HepG2 (cell line): ENCODE measurements around the gene GCN1. TPM values are rescaled to one million over a fixed set of nuclear protein-coding genes. Genes with fewer than 3 reads are reported as not detected.

Experiments used
- ARNT2 ChIP-seq: sonication (generic); formaldehyde crosslinking; IDR thresholded peaks from 2 replicates; pipeline ENCODE4 v1.8.0; 2022; ENCODE audit warnings: mild to moderate bottlenecking, low read depth, missing genetic modification reagents, moderate library complexity
- EEA1 ChIP-seq: sonication (generic); formaldehyde crosslinking; IDR thresholded peaks from 2 replicates; pipeline ENCODE4 v1.5.1; 2020; ENCODE audit warnings: mild to moderate bottlenecking, missing genetic modification reagents, borderline replicate concordance
- GTF2F1 ChIP-seq: fragments of 150-350 bp; IDR thresholded peaks from 2 replicates; pipeline ENCODE4 v1.6.1; 2014; ENCODE audit warnings: low read length
- GZF1 ChIP-seq: sonication (generic); formaldehyde crosslinking; IDR thresholded peaks from 2 replicates; pipeline ENCODE4 v1.5.1; 2020; ENCODE audit warnings: mild to moderate bottlenecking, missing genetic modification reagents
- HDAC1 ChIP-seq: sonication (generic); formaldehyde crosslinking; IDR thresholded peaks from 2 replicates; pipeline ENCODE4 v1.5.1; 2020; ENCODE audit warnings: mild to moderate bottlenecking, missing genetic modification reagents
- MAFG ChIP-seq: sonication (generic); formaldehyde crosslinking; IDR thresholded peaks from 2 replicates; pipeline ENCODE4 v1.5.1; 2020; ENCODE audit warnings: mild to moderate bottlenecking, missing genetic modification reagents
- NAIF1 ChIP-seq: sonication (generic); formaldehyde crosslinking; IDR thresholded peaks from 2 replicates; pipeline ENCODE4 v1.5.0; 2020; ENCODE audit warnings: mild to moderate bottlenecking, missing genetic modification reagents, borderline replicate concordance
- PHF21A ChIP-seq: sonication (generic); formaldehyde crosslinking; IDR thresholded peaks from 2 replicates; pipeline ENCODE4 v1.5.0; 2020; ENCODE audit warnings: mild to moderate bottlenecking, missing genetic modification reagents
- PRMT3 ChIP-seq: sonication (generic); formaldehyde crosslinking; IDR thresholded peaks from 2 replicates; pipeline ENCODE4 v1.8.1; 2022; ENCODE audit warnings: low read depth, mild to moderate bottlenecking, moderate library complexity, missing genetic modification reagents, borderline replicate concordance
- SALL1 ChIP-seq: sonication (generic); formaldehyde crosslinking; IDR thresholded peaks from 2 replicates; pipeline ENCODE4 v1.8.0; 2022; ENCODE audit warnings: mild to moderate bottlenecking, missing genetic modification reagents
- SIN3A ChIP-seq: IDR thresholded peaks from 2 replicates; pipeline ENCODE4 v1.6.1; 2011; ENCODE audit warnings: low read depth, mild to moderate bottlenecking, control low read depth, low read length, borderline replicate concordance
- SRF ChIP-seq: IDR thresholded peaks from 2 replicates; pipeline ENCODE4 v1.6.1; 2011; ENCODE audit warnings: mild to moderate bottlenecking, low read depth, low read length, moderate library complexity
- SYNCRIP ChIP-seq: fragments of 200-400 bp; formaldehyde crosslinking; IDR thresholded peaks from 2 replicates; pipeline ENCODE4 v1.6.1; 2018; ENCODE audit warnings: mild to moderate bottlenecking, low read depth, low read length; ENCODE audit not compliant: insufficient read depth
- ZBTB21 ChIP-seq: sonication (generic); formaldehyde crosslinking; IDR thresholded peaks from 2 replicates; pipeline ENCODE4 v1.4.0; 2020; ENCODE audit warnings: missing genetic modification reagents
- ZFP62 ChIP-seq: sonication (generic); formaldehyde crosslinking; IDR thresholded peaks from 2 replicates; pipeline ENCODE4 v1.4.0; 2020; ENCODE audit warnings: missing genetic modification reagents
- ZNF180 ChIP-seq: sonication (generic); formaldehyde crosslinking; IDR thresholded peaks from 2 replicates; pipeline ENCODE4 v1.4.0; 2020; ENCODE audit warnings: low read depth, missing genetic modification reagents, borderline replicate concordance
- ZNF232 ChIP-seq: sonication (generic); formaldehyde crosslinking; IDR thresholded peaks from 2 replicates; pipeline ENCODE4 v1.4.0; 2020; ENCODE audit warnings: missing genetic modification reagents, borderline replicate concordance
- ZNF816 ChIP-seq: sonication (generic); formaldehyde crosslinking; IDR thresholded peaks from 2 replicates; pipeline ENCODE4 v1.8.0; 2022; ENCODE audit warnings: missing genetic modification reagents, mild to moderate bottlenecking, borderline replicate concordance
- polyA plus RNA-seq, 8 experiments: library from polyadenylated mRNA; depleted of rRNA in 3 of 8; stranded (reverse) in 7 of 8; unstranded in 1 of 8; fragments of >200 nt; fragmentation: Illumina TruSeq in 4 of 8; extraction: Trizol in 4 of 8; gene quantifications; 2 replicates each; pipeline versions ENCODE4 v1.2.1 to v1.2.3, GENCODE V29; 2011 to 2016; ENCODE audit warnings: low read depth in 4 of 8, missing spikeins in 1 of 8, mixed read lengths in 1 of 8; ENCODE audit not compliant: insufficient read depth in 1 of 8
- total RNA-seq, 5 experiments: library from RNA; depleted of rRNA; stranded (reverse); fragments of >200 nt; fragmentation: Illumina TruSeq; extraction: Trizol; gene quantifications; 2 replicates each; pipeline ENCODE4 v1.2.3, GENCODE V29; 2016; ENCODE audit warnings: low read depth in 1 of 5
- TF ChIP-seq, protein P1 (sequence below): IDR thresholded peaks from 2 replicates; pipeline ENCODE4 v1.6.1; 2012; ENCODE audit warnings: inconsistent platforms
- TF ChIP-seq, protein P2 (sequence below): sonication (generic); formaldehyde crosslinking; conservative IDR thresholded peaks from 2 replicates; pipeline ENCODE4 v1.4.0; 2020; ENCODE audit warnings: missing genetic modification reagents
- TF ChIP-seq, protein P3 (sequence below): sonication (generic); formaldehyde crosslinking; IDR thresholded peaks from 2 replicates; pipeline ENCODE4 v1.4.0; 2020; ENCODE audit warnings: mild to moderate bottlenecking, low read depth, missing genetic modification reagents
- TF ChIP-seq, protein P4 (sequence below): sonication (generic); formaldehyde crosslinking; IDR thresholded peaks from 2 replicates; pipeline ENCODE4 v1.4.0; 2020; ENCODE audit warnings: missing genetic modification reagents, low read depth, mild to moderate bottlenecking, borderline replicate concordance
- TF ChIP-seq, protein P5 (sequence below): sonication (generic); formaldehyde crosslinking; IDR thresholded peaks from 2 replicates; pipeline ENCODE4 v1.5.1; 2020; ENCODE audit warnings: missing genetic modification reagents, mild to moderate bottlenecking, borderline replicate concordance

The GCN1 gene
- total and polyA plus RNA-seq, 2 of the 13 experiments (the other 11 are each of a cell fraction or from before 2014, with no cell fraction given): 58.2 to 83.0 TPM

DNA sequence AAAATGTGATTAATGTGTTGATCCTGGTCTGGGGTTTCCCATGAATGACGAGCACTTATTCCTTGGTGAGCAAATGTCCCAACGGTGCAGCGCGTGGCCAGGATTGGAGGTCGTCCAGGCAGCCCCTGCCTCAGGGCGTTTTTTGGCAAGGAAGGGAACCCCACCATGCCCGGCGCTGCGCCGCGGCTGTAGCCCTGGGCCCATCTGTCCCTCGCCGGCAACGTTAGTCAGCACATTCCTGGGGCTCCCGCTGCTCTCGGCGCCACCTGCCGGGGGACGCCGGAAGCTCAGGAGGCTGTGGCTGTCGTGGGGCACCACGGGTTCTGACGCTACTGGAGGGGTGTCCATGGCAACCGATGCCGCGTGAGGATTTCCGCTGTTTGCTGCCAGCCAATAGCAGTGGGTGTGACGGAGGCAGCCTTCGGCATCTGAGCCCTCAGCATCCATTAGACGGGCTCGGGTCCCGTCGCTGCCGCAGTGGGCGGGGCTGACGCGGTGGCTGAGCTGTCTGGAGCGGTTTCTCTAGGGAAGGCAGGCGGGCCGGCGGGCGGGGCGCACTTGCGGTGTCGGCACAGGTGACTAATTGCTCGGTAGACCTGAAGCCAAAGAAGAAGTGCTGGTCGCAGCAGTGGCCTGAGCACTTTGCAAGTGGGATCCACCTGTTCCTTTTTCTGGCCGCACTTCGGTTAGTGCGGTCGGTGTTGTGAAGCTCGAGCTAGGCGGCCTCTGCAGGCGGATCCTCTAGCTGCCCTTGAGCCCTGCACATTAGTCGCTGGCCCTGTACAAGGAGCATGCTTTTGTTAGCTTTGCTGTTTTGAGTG lies 107.5 kb downstream of the GCN1 start (continued):
- TF ChIP-seq GZF1 (0 out of 2 replicates have a peak, but pooled peaks have one; percentile 49), ARNT2 (CRISPR knock-in tag) (peak; percentile 71; the same call in 1 of the 2 replicates), PHF21A (CRISPR knock-in tag) (peak; percentile 79), SIN3A (peak; percentile 96; the same call in 1 of the 2 replicates), PRMT3 (CRISPR knock-in tag) (no peak), EEA1 (CRISPR knock-in tag) (no peak), GTF2F1 (no peak), SYNCRIP (no peak), ZNF180 (CRISPR knock-in tag) (no peak), MAFG (CRISPR knock-in tag) (peak; percentile 99), NAIF1 (CRISPR knock-in tag) (peak; percentile 98), ZFP62 (no peak), SRF (0 out of 2 replicates have a peak, but pooled peaks have one; percentile 14), ZBTB21 (no peak), ZNF816 (CRISPR knock-in tag) (no peak), ZNF232 (CRISPR knock-in tag) (no peak), SALL1 (CRISPR knock-in tag) (peak; percentile 94), HDAC1 (CRISPR knock-in tag) (peak; percentile 98)
- TF ChIP-seq, protein P1, sequence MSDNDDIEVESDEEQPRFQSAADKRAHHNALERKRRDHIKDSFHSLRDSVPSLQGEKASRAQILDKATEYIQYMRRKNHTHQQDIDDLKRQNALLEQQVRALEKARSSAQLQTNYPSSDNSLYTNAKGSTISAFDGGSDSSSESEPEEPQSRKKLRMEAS: peak; percentile 83
- TF ChIP-seq, protein P2, sequence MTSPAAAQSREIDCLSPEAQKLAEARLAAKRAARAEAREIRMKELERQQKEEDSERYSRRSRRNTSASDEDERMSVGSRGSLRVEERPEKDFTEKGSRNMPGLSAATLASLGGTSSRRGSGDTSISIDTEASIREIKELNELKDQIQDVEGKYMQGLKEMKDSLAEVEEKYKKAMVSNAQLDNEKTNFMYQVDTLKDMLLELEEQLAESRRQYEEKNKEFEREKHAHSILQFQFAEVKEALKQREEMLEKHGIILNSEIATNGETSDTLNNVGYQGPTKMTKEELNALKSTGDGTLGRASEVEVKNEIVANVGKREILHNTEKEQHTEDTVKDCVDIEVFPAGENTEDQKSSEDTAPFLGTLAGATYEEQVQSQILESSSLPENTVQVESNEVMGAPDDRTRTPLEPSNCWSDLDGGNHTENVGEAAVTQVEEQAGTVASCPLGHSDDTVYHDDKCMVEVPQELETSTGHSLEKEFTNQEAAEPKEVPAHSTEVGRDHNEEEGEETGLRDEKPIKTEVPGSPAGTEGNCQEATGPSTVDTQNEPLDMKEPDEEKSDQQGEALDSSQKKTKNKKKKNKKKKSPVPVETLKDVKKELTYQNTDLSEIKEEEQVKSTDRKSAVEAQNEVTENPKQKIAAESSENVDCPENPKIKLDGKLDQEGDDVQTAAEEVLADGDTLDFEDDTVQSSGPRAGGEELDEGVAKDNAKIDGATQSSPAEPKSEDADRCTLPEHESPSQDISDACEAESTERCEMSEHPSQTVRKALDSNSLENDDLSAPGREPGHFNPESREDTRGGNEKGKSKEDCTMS (CRISPR knock-in tag): no peak
- TF ChIP-seq, protein P3, sequence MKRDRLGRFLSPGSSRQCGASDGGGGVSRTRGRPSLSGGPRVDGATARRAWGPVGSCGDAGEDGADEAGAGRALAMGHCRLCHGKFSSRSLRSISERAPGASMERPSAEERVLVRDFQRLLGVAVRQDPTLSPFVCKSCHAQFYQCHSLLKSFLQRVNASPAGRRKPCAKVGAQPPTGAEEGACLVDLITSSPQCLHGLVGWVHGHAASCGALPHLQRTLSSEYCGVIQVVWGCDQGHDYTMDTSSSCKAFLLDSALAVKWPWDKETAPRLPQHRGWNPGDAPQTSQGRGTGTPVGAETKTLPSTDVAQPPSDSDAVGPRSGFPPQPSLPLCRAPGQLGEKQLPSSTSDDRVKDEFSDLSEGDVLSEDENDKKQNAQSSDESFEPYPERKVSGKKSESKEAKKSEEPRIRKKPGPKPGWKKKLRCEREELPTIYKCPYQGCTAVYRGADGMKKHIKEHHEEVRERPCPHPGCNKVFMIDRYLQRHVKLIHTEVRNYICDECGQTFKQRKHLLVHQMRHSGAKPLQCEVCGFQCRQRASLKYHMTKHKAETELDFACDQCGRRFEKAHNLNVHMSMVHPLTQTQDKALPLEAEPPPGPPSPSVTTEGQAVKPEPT: no peak; the same call in 1 of the 2 replicates
- TF ChIP-seq, protein P4, sequence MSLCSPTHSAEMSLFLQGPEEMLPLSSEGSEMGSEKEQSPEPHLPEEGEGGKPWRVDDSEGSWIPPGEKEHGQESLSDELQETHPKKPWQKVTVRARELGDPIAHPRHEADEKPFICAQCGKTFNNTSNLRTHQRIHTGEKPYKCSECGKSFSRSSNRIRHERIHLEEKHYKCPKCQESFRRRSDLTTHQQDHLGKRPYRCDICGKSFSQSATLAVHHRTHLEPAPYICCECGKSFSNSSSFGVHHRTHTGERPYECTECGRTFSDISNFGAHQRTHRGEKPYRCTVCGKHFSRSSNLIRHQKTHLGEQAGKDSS: peak; percentile 89; the same call in 1 of the 2 replicates
- TF ChIP-seq, protein P5, sequence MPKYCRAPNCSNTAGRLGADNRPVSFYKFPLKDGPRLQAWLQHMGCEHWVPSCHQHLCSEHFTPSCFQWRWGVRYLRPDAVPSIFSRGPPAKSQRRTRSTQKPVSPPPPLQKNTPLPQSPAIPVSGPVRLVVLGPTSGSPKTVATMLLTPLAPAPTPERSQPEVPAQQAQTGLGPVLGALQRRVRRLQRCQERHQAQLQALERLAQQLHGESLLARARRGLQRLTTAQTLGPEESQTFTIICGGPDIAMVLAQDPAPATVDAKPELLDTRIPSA (CRISPR knock-in tag): no peak
